ENCODE data around the gene MAP2. TPM values are rescaled to one million over a fixed set of nuclear protein-coding genes. Genes with fewer than 3 reads are reported as not detected.

MAP2 gene
- total RNA-seq, 1 donor from 2014 or later = 1.9 TPM

DNA sequence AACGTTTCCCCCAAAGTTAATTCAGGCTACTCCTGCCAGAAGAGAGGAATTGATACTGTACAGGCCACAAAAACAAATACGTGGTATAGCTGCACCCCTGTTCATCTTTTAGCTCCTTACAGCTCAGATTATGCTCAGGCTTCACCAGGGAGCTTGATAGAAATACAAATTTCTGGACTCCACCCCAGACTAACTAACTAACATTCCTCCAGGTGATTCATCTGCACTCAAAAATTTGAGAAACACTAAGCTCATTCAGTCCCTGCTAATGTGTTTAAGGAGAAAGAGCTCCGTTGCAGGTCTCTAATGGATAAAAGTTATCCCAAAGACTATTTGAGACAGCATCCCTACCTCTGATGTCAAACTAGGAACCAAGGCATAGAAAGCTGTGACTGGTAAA lies 311.0 kb downstream of the MAP2 start:
- DNase-seq (no peak), ATAC-seq (ENCODE audit: low read depth) (no peak)
- POLR2A ChIA-PET = no interaction called here
- Mint-ChIP-seq H3K4me3 (no peak overlapping the region), H3K27me3 (no peaks in the 10 kb centered on the region), H3K27ac (no peak overlapping the region), H3K9me3 (no peaks in the 10 kb centered on the region), H3K36me3 (ENCODE audit: low read depth) (no peaks in the 10 kb centered on the region), H3K4me1 (no peaks in the 10 kb centered on the region)
- CTCF ChIA-PET = no interaction called here
- TF ChIP-seq CTCF (IDR thresholded peaks at IDR 0.05) = no peak
- intact Hi-C loops (cut with micrococcal nuclease) = no loop called here

GRCh38 chr2:209741953-209742352 lies 318.1 kb downstream of the MAP2 start:
- ATAC-seq (ENCODE audit: low read depth) = no peak
- Mint-ChIP-seq H3K36me3 (ENCODE audit: low read depth) (no peaks in the 10 kb centered on the region), H3K4me3 (no peak overlapping the region), H3K27ac (no peak overlapping the region), H3K4me1 (no peaks in the 10 kb centered on the region), H3K9me3 (peaks cover 6% of the 10 kb centered on the region), H3K27me3 (no peaks in the 10 kb centered on the region)
- no peak for DNase-seq
- ChIA-PET POLR2A (no interaction called here), CTCF (no interaction called here)
- no peak for TF ChIP-seq CTCF (IDR thresholded peaks at IDR 0.05)
- intact Hi-C loops (cut with micrococcal nuclease) = no loop called here

DNA sequence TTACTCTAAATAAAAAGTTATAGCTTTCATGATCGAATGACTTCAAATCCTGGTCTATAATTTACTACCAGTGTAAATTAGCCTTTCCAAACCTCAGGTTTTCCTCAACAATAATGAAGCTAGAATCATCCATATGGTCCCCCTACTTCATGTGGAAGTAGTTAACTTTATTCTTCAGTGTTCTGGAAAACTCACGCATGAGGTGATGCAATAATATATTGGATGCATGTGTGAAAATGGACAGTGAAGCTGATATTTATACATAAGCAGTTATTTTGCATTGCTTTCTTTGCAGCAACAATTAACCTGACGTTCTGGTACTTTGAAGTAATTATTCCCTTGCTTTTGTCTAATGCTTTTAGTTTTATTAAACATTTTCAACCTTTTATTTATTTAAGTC lies 329.2 kb downstream of the MAP2 start:
- POLR2A ChIA-PET = no interaction called here
- CTCF ChIA-PET = no interaction called here

GRCh38 chr2:209757163-209757562 lies 333.3 kb downstream of the MAP2 start:
- ATAC-seq (ENCODE audit: low read depth) (no peak), DNase-seq (no peak)
- CTCF ChIA-PET = no interaction called here
- no peak for TF ChIP-seq CTCF (IDR thresholded peaks at IDR 0.05)
- Mint-ChIP-seq H3K9me3 (peaks cover 2% of the 10 kb centered on the region), H3K4me3 (no peak overlapping the region), H3K36me3 (ENCODE audit: low read depth) (no peaks in the 10 kb centered on the region), H3K27ac (no peak overlapping the region), H3K4me1 (no peaks in the 10 kb centered on the region), H3K27me3 (peaks cover 9% of the 10 kb centered on the region)
- POLR2A ChIA-PET = no interaction called here
- intact Hi-C loops (cut with micrococcal nuclease) = no loop called here

More for the DNA sequence above, 329.2 kb downstream of the MAP2 start:
- no peak overlapping the region for H3K4me3 Mint-ChIP-seq
- H3K27me3 Mint-ChIP-seq = peaks cover 9% of the 10 kb centered on the region
- intact Hi-C loops (cut with micrococcal nuclease) = no loop called here
- H3K36me3 Mint-ChIP-seq (ENCODE audit: low read depth) = no peaks in the 10 kb centered on the region
- H3K4me1 Mint-ChIP-seq = no peaks in the 10 kb centered on the region
- H3K9me3 Mint-ChIP-seq = no peaks in the 10 kb centered on the region
- no peak for DNase-seq
- ATAC-seq (ENCODE audit: low read depth) = no peak
- H3K27ac Mint-ChIP-seq = no peak overlapping the region
- TF ChIP-seq CTCF (IDR thresholded peaks at IDR 0.05) = no peak

DNA sequence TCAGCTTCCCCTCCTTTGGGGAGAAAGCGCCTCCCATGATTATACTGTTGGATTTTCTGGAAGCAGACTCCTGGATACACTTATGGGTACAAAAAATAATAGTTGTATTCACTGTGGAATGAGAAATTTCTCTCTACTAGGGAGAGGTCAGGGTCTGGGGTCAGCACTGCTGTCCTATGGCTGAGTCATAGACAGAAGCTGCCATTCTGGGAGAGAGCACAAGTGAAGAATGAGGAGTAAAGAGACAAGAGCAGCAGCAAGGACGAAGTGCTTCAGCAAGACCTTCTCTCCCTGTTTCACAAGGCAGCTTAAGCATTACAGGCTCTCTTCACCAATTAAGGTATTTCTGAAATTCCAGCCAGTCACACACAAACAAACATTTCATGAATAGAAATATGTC lies 337.7 kb downstream of the MAP2 start:
- no peaks in the 10 kb centered on the region for H3K36me3 Mint-ChIP-seq (ENCODE audit: low read depth)
- DNase-seq (no peak), ATAC-seq (ENCODE audit: low read depth) (no peak)
- POLR2A ChIA-PET = no interaction called here
- H3K27ac Mint-ChIP-seq = no peak overlapping the region
- no peak overlapping the region for H3K4me3 Mint-ChIP-seq
- peaks cover 3% of the 10 kb centered on the region for H3K27me3 Mint-ChIP-seq
- no peaks in the 10 kb centered on the region for H3K4me1 Mint-ChIP-seq
- intact Hi-C loops (cut with micrococcal nuclease) = no loop called here
- no peak for TF ChIP-seq CTCF (IDR thresholded peaks at IDR 0.05)
- H3K9me3 Mint-ChIP-seq = peaks cover 2% of the 10 kb centered on the region
- CTCF ChIA-PET = no interaction called here
